ENCODE results near the gene ACIN1. TPM values are rescaled to one million over a fixed set of nuclear protein-coding genes. Genes with fewer than 3 reads are reported as not detected.

ACIN1 gene
- total RNA-seq, 2 donors from 2014 or later = 53.9 to 55.3 TPM

DNA sequence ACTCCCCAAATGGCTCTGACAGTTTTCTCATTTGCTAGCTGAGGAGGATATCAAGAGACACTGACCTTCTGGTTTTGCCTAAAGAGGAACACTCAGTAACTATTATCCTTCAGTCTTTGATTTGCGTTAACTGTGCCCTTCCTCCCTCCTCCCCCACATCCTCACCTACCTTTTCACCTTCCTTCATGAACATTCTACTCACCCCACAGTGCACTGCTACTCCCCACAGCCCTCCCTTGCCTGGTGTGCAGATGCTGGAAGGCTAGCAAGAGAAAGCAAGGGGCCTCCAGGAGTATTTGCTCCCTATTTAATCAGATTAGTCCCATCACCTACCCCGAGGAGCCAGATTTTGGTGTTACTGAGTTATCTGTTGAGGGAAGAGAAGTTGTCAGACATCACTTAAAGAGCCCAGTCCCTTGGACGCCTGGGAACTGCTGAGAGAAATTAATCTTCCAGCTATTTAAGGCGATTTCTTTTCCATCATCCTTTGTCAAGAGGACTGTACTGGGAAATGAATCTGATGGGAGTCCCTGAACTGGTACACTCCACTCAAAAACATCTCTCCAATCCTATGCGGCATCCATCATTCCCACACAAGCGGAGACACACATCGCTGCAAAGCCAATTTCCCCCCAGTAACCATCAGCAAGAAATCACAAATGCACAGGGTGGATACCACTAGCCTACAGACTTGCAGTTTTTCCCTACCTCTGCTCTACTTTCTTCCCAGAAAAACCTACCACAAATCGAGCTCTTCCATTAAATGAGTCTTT, 71.7 kb downstream of the ACIN1 start:
- Histone ChIP-seq H3K36me3 (peaks cover 13% of the 10 kb centered on the region), H3K4me3 (no peak overlapping the region), H3K27me3 (no peaks in the 10 kb centered on the region), H3K27ac (no peak overlapping the region), H3K4me1 (no peaks in the 10 kb centered on the region), H3K9me3 (no peaks in the 10 kb centered on the region)
- no peak for DNase-seq (ENCODE audit: low spot score)
- TF ChIP-seq, protein P1, sequence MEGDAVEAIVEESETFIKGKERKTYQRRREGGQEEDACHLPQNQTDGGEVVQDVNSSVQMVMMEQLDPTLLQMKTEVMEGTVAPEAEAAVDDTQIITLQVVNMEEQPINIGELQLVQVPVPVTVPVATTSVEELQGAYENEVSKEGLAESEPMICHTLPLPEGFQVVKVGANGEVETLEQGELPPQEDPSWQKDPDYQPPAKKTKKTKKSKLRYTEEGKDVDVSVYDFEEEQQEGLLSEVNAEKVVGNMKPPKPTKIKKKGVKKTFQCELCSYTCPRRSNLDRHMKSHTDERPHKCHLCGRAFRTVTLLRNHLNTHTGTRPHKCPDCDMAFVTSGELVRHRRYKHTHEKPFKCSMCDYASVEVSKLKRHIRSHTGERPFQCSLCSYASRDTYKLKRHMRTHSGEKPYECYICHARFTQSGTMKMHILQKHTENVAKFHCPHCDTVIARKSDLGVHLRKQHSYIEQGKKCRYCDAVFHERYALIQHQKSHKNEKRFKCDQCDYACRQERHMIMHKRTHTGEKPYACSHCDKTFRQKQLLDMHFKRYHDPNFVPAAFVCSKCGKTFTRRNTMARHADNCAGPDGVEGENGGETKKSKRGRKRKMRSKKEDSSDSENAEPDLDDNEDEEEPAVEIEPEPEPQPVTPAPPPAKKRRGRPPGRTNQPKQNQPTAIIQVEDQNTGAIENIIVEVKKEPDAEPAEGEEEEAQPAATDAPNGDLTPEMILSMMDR (IDR thresholded peaks at IDR 0.05) = no peak

DNA sequence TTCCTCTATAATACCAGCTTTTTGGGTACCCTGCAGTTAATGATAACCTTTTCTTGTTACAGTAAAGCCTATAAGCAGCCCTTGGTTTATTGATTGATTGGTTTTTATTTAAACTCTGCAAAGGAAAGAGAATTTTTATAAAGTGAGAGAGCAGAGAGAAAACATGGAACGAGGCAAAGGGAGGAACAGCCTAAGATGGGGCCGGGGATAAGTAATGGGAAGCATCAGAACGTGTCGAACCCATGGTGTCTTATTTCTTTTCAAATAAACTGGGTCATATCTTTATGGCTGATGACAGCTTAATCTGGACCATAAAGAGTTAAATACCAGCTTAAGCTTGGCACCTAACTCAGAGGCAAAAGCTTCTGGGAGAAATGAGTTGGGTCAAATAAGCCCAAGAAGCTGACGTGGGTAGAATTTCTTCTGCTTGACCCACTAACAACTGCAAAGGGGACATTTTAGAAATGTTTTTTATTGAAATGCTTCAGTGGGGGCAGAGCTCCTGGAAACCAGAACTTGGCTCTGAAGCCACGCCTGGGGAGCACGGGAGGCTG, 73.0 kb downstream of the ACIN1 start:
- TF ChIP-seq, protein P1 (IDR thresholded peaks at IDR 0.05) = no peak

DNA sequence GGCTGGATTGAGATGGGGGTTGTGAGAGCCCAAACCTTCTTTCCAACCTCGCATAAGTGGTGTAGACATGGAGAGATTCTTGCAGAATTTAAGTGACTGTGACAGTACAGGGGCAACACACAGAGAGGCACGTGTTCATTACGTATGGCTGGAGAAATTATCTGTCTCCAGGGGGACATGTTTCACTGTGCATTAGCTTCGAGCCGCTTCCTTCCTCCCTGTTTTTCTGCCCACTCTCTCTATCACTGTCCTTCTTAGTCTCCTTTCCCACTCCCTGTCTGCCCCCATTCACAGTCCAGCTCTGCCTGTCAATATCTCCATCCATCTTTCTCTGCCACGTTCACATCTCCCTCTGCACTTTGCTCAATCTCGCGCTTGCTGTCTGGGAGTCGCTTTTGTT, 73.5 kb downstream of the ACIN1 start:
- Histone ChIP-seq H3K27me3 (no peaks in the 10 kb centered on the region), H3K27ac (no peak overlapping the region), H3K9me3 (no peaks in the 10 kb centered on the region), H3K4me1 (no peaks in the 10 kb centered on the region), H3K36me3 (peaks cover 13% of the 10 kb centered on the region), H3K4me3 (no peak overlapping the region)
- DNase-seq (ENCODE audit: low spot score) = no peak
- TF ChIP-seq, protein P1 (IDR thresholded peaks at IDR 0.05) = no peak

More for the DNA sequence above, 73.0 kb downstream of the ACIN1 start:
- Histone ChIP-seq H3K9me3 (no peaks in the 10 kb centered on the region), H3K27ac (no peak overlapping the region), H3K36me3 (peaks cover 13% of the 10 kb centered on the region), H3K4me3 (no peak overlapping the region), H3K27me3 (no peaks in the 10 kb centered on the region), H3K4me1 (no peaks in the 10 kb centered on the region)
- no peak for DNase-seq (ENCODE audit: low spot score)

DNA sequence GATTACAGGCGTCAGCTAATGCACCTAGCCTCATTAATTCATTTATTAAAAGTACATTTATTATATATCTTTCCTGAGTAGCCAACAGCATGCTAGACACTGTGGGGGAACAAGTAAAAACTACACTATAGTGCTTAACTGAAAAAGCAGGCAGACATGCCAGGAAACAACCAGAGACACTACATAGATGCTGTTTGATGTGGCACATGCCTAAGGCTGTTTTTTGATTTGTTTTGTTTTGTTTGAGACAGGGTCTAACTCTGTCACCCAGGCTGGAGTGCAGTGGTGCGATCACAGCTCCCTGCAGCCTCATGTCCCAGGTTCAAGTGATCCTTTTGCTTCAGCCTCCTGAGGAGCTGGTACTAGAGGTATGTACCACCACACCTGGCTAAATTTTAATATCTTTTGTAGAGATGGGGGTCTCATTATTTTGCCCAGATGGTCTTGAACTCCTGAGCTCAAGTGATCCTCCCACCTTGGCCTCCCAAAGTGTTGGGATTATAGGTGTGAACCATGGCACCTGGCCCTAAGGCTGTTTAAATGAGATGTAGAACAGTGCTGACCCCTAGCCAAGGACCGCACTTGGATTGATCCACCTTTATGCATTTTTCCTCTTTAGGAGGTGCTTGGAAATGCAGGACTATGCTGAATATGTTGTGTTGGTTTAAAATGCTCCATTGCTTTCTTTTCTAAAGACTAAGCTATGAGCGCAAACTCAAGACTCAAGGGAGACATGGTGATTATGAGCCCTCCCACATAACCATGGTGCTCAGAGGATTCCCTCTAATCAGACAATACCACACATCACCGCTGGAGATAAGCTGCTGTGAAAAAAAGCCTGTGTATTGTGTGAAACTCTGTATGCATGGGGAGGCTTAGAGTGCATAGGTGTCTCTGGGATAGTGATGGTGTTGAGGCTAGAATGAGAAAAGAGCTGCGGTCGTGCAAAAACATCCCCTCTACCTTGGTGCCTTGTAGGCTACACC, 74.5 kb downstream of the ACIN1 start:
- Histone ChIP-seq H3K4me1 (no peaks in the 10 kb centered on the region), H3K27ac (no peak overlapping the region), H3K27me3 (no peaks in the 10 kb centered on the region), H3K36me3 (peaks cover 3% of the 10 kb centered on the region), H3K9me3 (no peaks in the 10 kb centered on the region), H3K4me3 (no peak overlapping the region)
- DNase-seq (ENCODE audit: low spot score) = no peak
- TF ChIP-seq, protein P1 (IDR thresholded peaks at IDR 0.05) = no peak

DNA sequence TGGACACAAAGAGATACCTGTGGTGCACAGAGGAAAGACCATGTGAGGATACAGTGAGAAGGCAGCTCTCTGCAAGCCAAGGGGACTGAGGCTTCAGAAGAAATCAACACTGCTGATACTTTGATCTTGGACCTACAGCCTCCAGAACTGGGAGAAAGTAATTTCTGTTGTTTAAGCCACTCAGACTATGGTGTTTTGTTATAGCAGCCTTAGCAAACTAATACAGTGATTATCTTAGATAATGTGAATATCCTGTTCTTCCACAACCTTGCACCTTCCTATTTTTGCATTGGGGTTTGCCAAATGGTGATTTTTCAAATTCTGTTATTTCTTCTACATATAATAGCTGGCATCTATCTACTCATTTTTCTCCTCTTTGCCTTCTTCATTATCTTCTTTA, 76.8 kb downstream of the ACIN1 start:
- TF ChIP-seq, protein P1 (IDR thresholded peaks at IDR 0.05) = no peak
- H3K36me3 ChIP-seq = no peaks in the 10 kb centered on the region
- no peaks in the 10 kb centered on the region for H3K4me1 ChIP-seq
- H3K9me3 ChIP-seq = no peaks in the 10 kb centered on the region
- DNase-seq (ENCODE audit: low spot score) = no peak
- no peak overlapping the region for H3K27ac ChIP-seq
- H3K27me3 ChIP-seq = no peaks in the 10 kb centered on the region
- no peak overlapping the region for H3K4me3 ChIP-seq

All from right atrium auricular region (tissue), 2 donors.